Measurements from ENCODE around the gene KCNQ5.
"Not testable (repeated sequence)": the region's sequence is repeated elsewhere in the genome, so short reads cannot be mapped to it uniquely, and the experiment has no call there.

The KCNQ5 gene

GRCh38 chr6:73180763-73181619, 559.1 kb downstream of the KCNQ5 start:
- H3K27me3 Mint-ChIP-seq: no peaks in the 10 kb centered on the region
- H3K36me3 Mint-ChIP-seq (ENCODE audit: low read depth): no peaks in the 10 kb centered on the region
- no peak overlapping the region for H3K27ac Mint-ChIP-seq
- peak overlapping the region; percentile 32 for H3K4me3 Mint-ChIP-seq
- no peaks in the 10 kb centered on the region for H3K4me1 Mint-ChIP-seq (ENCODE audit: low read depth)
- no peaks in the 10 kb centered on the region for H3K9me3 Mint-ChIP-seq

- Mint-ChIP-seq H3K4me1 (ENCODE audit: low read depth) (no peaks in the 10 kb centered on the region), H3K9me3 (no peaks in the 10 kb centered on the region), H3K27ac (no peak overlapping the region)
Observed at GRCh38 chr6:73182021-73182607, 560.2 kb downstream of the KCNQ5 start.

GRCh38 chr6:73193302-73193701, 571.4 kb downstream of the KCNQ5 start:
- not testable (repeated sequence) for H3K9me3 Mint-ChIP-seq; H3K4me3 Mint-ChIP-seq; H3K27ac Mint-ChIP-seq; H3K4me1 Mint-ChIP-seq (ENCODE audit: low read depth); H3K27me3 Mint-ChIP-seq
- peaks cover 11% of the 10 kb centered on the region for H3K36me3 Mint-ChIP-seq (ENCODE audit: low read depth)

More at GRCh38 chr6:73182021-73182607, 560.2 kb downstream of the KCNQ5 start:
- Mint-ChIP-seq H3K4me3 (no peak overlapping the region), H3K27me3 (no peaks in the 10 kb centered on the region), H3K36me3 (ENCODE audit: low read depth) (no peaks in the 10 kb centered on the region)

GRCh38 chr6:73194744-73195143, 572.9 kb downstream of the KCNQ5 start:
- Mint-ChIP-seq H3K4me1 (ENCODE audit: low read depth) (no peaks in the 10 kb centered on the region), H3K4me3 (no peak overlapping the region), H3K27me3 (no peaks in the 10 kb centered on the region), H3K36me3 (ENCODE audit: low read depth) (peaks cover 11% of the 10 kb centered on the region), H3K27ac (no peak overlapping the region), H3K9me3 (no peaks in the 10 kb centered on the region)

GRCh38 chr6:73200247-73200646, 578.4 kb downstream of the KCNQ5 start:
- H3K36me3 Mint-ChIP-seq (ENCODE audit: low read depth): peaks cover 2% of the 10 kb centered on the region
- H3K27ac Mint-ChIP-seq: no peak overlapping the region
- no peaks in the 10 kb centered on the region for H3K9me3 Mint-ChIP-seq
- H3K4me1 Mint-ChIP-seq (ENCODE audit: low read depth): peaks cover 3% of the 10 kb centered on the region
- H3K27me3 Mint-ChIP-seq: no peaks in the 10 kb centered on the region
- H3K4me3 Mint-ChIP-seq: no peak overlapping the region

- Mint-ChIP-seq H3K9me3 (no peaks in the 10 kb centered on the region), H3K27me3 (no peaks in the 10 kb centered on the region), H3K4me1 (ENCODE audit: low read depth) (peaks cover 3% of the 10 kb centered on the region), H3K27ac (no peak overlapping the region), H3K36me3 (ENCODE audit: low read depth) (no peaks in the 10 kb centered on the region), H3K4me3 (no peak overlapping the region)
Observed at GRCh38 chr6:73200735-73201134, 578.9 kb downstream of the KCNQ5 start.

- Mint-ChIP-seq H3K36me3 (ENCODE audit: low read depth) (no peaks in the 10 kb centered on the region), H3K4me1 (ENCODE audit: low read depth) (peaks cover 3% of the 10 kb centered on the region), H3K27me3 (no peaks in the 10 kb centered on the region), H3K27ac (no peak overlapping the region), H3K4me3 (no peak overlapping the region), H3K9me3 (no peaks in the 10 kb centered on the region)
Observed at GRCh38 chr6:73203098-73203497, 581.2 kb downstream of the KCNQ5 start.

- no peak overlapping the region for H3K4me3 Mint-ChIP-seq
- H3K9me3 Mint-ChIP-seq: no peaks in the 10 kb centered on the region
- H3K4me1 Mint-ChIP-seq (ENCODE audit: low read depth): peaks cover 3% of the 10 kb centered on the region
- H3K27me3 Mint-ChIP-seq: no peaks in the 10 kb centered on the region
- H3K36me3 Mint-ChIP-seq (ENCODE audit: low read depth): no peaks in the 10 kb centered on the region
- H3K27ac Mint-ChIP-seq: no peak overlapping the region
Observed at GRCh38 chr6:73204252-73204651, 582.4 kb downstream of the KCNQ5 start.

GRCh38 chr6:73207221-73207837, 585.5 kb downstream of the KCNQ5 start:
- no peak overlapping the region for H3K27ac Mint-ChIP-seq
- H3K4me3 Mint-ChIP-seq: no peak overlapping the region
- H3K27me3 Mint-ChIP-seq: no peaks in the 10 kb centered on the region
- H3K4me1 Mint-ChIP-seq (ENCODE audit: low read depth): no peaks in the 10 kb centered on the region
- H3K36me3 Mint-ChIP-seq (ENCODE audit: low read depth): no peaks in the 10 kb centered on the region
- no peaks in the 10 kb centered on the region for H3K9me3 Mint-ChIP-seq

GRCh38 chr6:73209117-73209516, 587.3 kb downstream of the KCNQ5 start:
- H3K9me3 Mint-ChIP-seq: no peaks in the 10 kb centered on the region
- no peak overlapping the region for H3K27ac Mint-ChIP-seq
- no peaks in the 10 kb centered on the region for H3K36me3 Mint-ChIP-seq (ENCODE audit: low read depth)
- H3K4me3 Mint-ChIP-seq: no peak overlapping the region
- no peaks in the 10 kb centered on the region for H3K27me3 Mint-ChIP-seq
- no peaks in the 10 kb centered on the region for H3K4me1 Mint-ChIP-seq (ENCODE audit: low read depth)

GRCh38 chr6:73216859-73217258, 595.0 kb downstream of the KCNQ5 start:
- no peaks in the 10 kb centered on the region for H3K4me1 Mint-ChIP-seq (ENCODE audit: low read depth)
- peaks cover 4% of the 10 kb centered on the region for H3K9me3 Mint-ChIP-seq
- no peaks in the 10 kb centered on the region for H3K36me3 Mint-ChIP-seq (ENCODE audit: low read depth)
- H3K4me3 Mint-ChIP-seq: no peak overlapping the region
- H3K27me3 Mint-ChIP-seq: no peaks in the 10 kb centered on the region
- no peak overlapping the region for H3K27ac Mint-ChIP-seq

GRCh38 chr6:73225396-73225795, 603.5 kb downstream of the KCNQ5 start, which contains the start of gene KHDC1L:
Gene KHDC1L, minus strand, starts transcription at chr6:73225496. Its CDS starts 88 bp downstream, at chr6:73225408.
- no peaks in the 10 kb centered on the region for H3K9me3 Mint-ChIP-seq
- no peaks in the 10 kb centered on the region for H3K36me3 Mint-ChIP-seq (ENCODE audit: low read depth)
- H3K4me3 Mint-ChIP-seq: no peak within 1 kb of the TSS
- H3K4me1 Mint-ChIP-seq (ENCODE audit: low read depth): no peaks in the 10 kb centered on the region
- H3K27me3 Mint-ChIP-seq: no peaks in the 10 kb centered on the region
- no peak within 1 kb of the TSS for H3K27ac Mint-ChIP-seq

GRCh38 chr6:73227606-73228255, 605.9 kb downstream of the KCNQ5 start:
- H3K4me3 Mint-ChIP-seq: no peak overlapping the region
- no peaks in the 10 kb centered on the region for H3K9me3 Mint-ChIP-seq
- no peaks in the 10 kb centered on the region for H3K4me1 Mint-ChIP-seq (ENCODE audit: low read depth)
- H3K27me3 Mint-ChIP-seq: no peaks in the 10 kb centered on the region
- H3K27ac Mint-ChIP-seq: no peak overlapping the region
- no peaks in the 10 kb centered on the region for H3K36me3 Mint-ChIP-seq (ENCODE audit: low read depth)

GRCh38 chr6:73231986-73232391, 610.1 kb downstream of the KCNQ5 start:
- no peak overlapping the region for H3K4me3 Mint-ChIP-seq
- no peaks in the 10 kb centered on the region for H3K9me3 Mint-ChIP-seq
- H3K36me3 Mint-ChIP-seq (ENCODE audit: low read depth): no peaks in the 10 kb centered on the region
- no peaks in the 10 kb centered on the region for H3K27me3 Mint-ChIP-seq
- no peak overlapping the region for H3K27ac Mint-ChIP-seq
- H3K4me1 Mint-ChIP-seq (ENCODE audit: low read depth): no peaks in the 10 kb centered on the region

- no peak overlapping the region for H3K27ac Mint-ChIP-seq
- H3K4me3 Mint-ChIP-seq: no peak overlapping the region
- no peaks in the 10 kb centered on the region for H3K36me3 Mint-ChIP-seq (ENCODE audit: low read depth)
- H3K9me3 Mint-ChIP-seq: no peaks in the 10 kb centered on the region
- no peaks in the 10 kb centered on the region for H3K4me1 Mint-ChIP-seq (ENCODE audit: low read depth)
- H3K27me3 Mint-ChIP-seq: no peaks in the 10 kb centered on the region
Observed at GRCh38 chr6:73233048-73233447, 611.2 kb downstream of the KCNQ5 start.
